GM12878 (cell line): Measurements from ENCODE around the gene SOX5.

ENCODE experiments used
- CREB1 ChIP-seq: IDR thresholded peaks from 2 replicates; pipeline ENCODE4 v1.6.1; 2012; ENCODE audit warnings: low read depth, mild to moderate bottlenecking, inconsistent platforms
- CTCF ChIP-seq, 3 experiments: IDR thresholded peaks in 2 of 3; conservative IDR thresholded peaks in 1 of 3; 2 replicates each; pipeline ENCODE4 v1.5.1; 2011; ENCODE audit warnings: low read depth in 3 of 3, low read length in 3 of 3, mild to moderate bottlenecking in 3 of 3, control low read depth in 2 of 3, moderate library complexity in 2 of 3, inconsistent platforms in 1 of 3, mixed read lengths in 1 of 3; ENCODE audit not compliant: control insufficient read depth in 2 of 3, insufficient read depth in 1 of 3; ENCODE audit errors: extremely low read depth in 1 of 3
- ESRRA ChIP-seq: IDR thresholded peaks from 2 replicates; pipeline ENCODE4 v1.6.1; 2012; ENCODE audit warnings: mild to moderate bottlenecking, low read length, improper control_type of control experiment
- HDAC6 ChIP-seq: fragments of 200-600 bp; sonication (generic); IDR thresholded peaks from one replicate; pipeline ENCODE4 v1.8.0; 2017; ENCODE audit warnings: antibody characterized with exemption; ENCODE audit not compliant: unreplicated experiment
- MAX ChIP-seq: IDR thresholded peaks from 2 replicates; pipeline ENCODE4 v1.6.1; 2012; ENCODE audit warnings: low read depth, low read length, improper control_type of control experiment
- NFYB ChIP-seq: IDR thresholded peaks from 2 replicates; pipeline ENCODE4 v1.6.1; 2011; ENCODE audit warnings: low read depth, mild to moderate bottlenecking, low read length, improper control_type of control experiment, moderate library complexity; ENCODE audit not compliant: insufficient read depth
- POLR2AphosphoS5 ChIP-seq: IDR thresholded peaks from 2 replicates; pipeline ENCODE4 v1.6.1; 2011; ENCODE audit warnings: mild to moderate bottlenecking, low read length, inconsistent platforms
- RCOR1 ChIP-seq: conservative IDR thresholded peaks from 2 replicates; pipeline ENCODE4 v1.6.1; 2012; ENCODE audit warnings: low read depth, low read length, improper control_type of control experiment
- REST ChIP-seq: IDR thresholded peaks from 2 replicates; pipeline ENCODE4 v1.6.1; 2012; ENCODE audit warnings: mild to moderate bottlenecking, low read depth, low read length
- SMC3 ChIP-seq: IDR thresholded peaks from 2 replicates; pipeline ENCODE4 v1.6.1; 2011; ENCODE audit warnings: low read length, improper control_type of control experiment, borderline replicate concordance
- SRF ChIP-seq, 2 experiments: IDR thresholded peaks; 2 replicates each; pipeline ENCODE4 v1.6.1; 2011; ENCODE audit warnings: low read depth in 2 of 2, low read length in 2 of 2, mild to moderate bottlenecking in 1 of 2, moderate library complexity in 1 of 2
- USF1 ChIP-seq: IDR thresholded peaks from 2 replicates; pipeline ENCODE4 v1.6.1; 2011; ENCODE audit warnings: borderline replicate concordance, low read depth, mild to moderate bottlenecking, moderate library complexity, mixed read lengths, low read length; ENCODE audit not compliant: insufficient read depth; ENCODE audit errors: extremely low read length
- ZBTB4 ChIP-seq: fragments of 450-650 bp; formaldehyde crosslinking; IDR thresholded peaks from 2 replicates; pipeline ENCODE4 v1.4.0; 2022; ENCODE audit warnings: mild to moderate bottlenecking, moderate library complexity

GRCh38 chr12:23929906-23930305 is 19.6 kb downstream of the SOX5 start:
- no peak for TF ChIP-seq SMC3
- no peak for TF ChIP-seq MAX
- TF ChIP-seq SRF (IDR thresholded peaks at IDR 0.05; ENCODE audit: low read depth in 2 of 2, low read length in 2 of 2) = no peak
- no peak for TF ChIP-seq NFYB
- TF ChIP-seq REST = no peak
- TF ChIP-seq ESRRA = no peak
- TF ChIP-seq POLR2AphosphoS5 = no peak
- no peak for TF ChIP-seq CTCF (IDR thresholded peaks at IDR 0.05 in 2 of 3, conservative IDR thresholded peaks at IDR 0.05 in 1 of 3; ENCODE audit: control insufficient read depth in 2 of 3, extremely low read depth in 1 of 3, insufficient read depth in 1 of 3, low read depth in 3 of 3, low read length in 3 of 3)
- no peak for TF ChIP-seq USF1
- no peak for TF ChIP-seq HDAC6
- no peak for TF ChIP-seq RCOR1
- TF ChIP-seq CREB1 = no peak
- no peak for TF ChIP-seq ZBTB4 (CRISPR knock-in tag)
